ENCODE results near the gene EXT2. TPM values are rescaled to one million over a fixed set of nuclear protein-coding genes. Genes with fewer than 3 reads are reported as not detected.

The EXT2 gene
- total RNA-seq, 1 experiment from 2014 or later: 82.7 TPM

GRCh38 chr11:44267006-44267749 is 171.7 kb downstream of the EXT2 start:
- DNase-seq (ENCODE audit: low read depth): no peak

- DNase-seq (ENCODE audit: low read depth): no peak
These were observed 172.5 kb downstream of the EXT2 start for GRCh38 chr11:44267750-44268613.

GRCh38 chr11:44268614-44269080 is 173.2 kb downstream of the EXT2 start:
- DNase-seq (ENCODE audit: low read depth): no peak

GRCh38 chr11:44269369-44270351 is 174.2 kb downstream of the EXT2 start:
- no peak for DNase-seq (ENCODE audit: low read depth)

GRCh38 chr11:44270403-44271273 is 175.2 kb downstream of the EXT2 start:
- no peak for DNase-seq (ENCODE audit: low read depth)

- DNase-seq (ENCODE audit: low read depth): no peak
These were observed 175.8 kb downstream of the EXT2 start for GRCh38 chr11:44271286-44271685.

GRCh38 chr11:44274404-44274803 is 178.9 kb downstream of the EXT2 start:
- no peak for DNase-seq (ENCODE audit: low read depth)

- no peak for DNase-seq (ENCODE audit: low read depth)
These were observed 179.8 kb downstream of the EXT2 start for GRCh38 chr11:44275241-44275640.

GRCh38 chr11:44275961-44276550 is 180.6 kb downstream of the EXT2 start:
- no peak for DNase-seq (ENCODE audit: low read depth)

- DNase-seq (ENCODE audit: low read depth): no peak
These were observed 182.0 kb downstream of the EXT2 start for GRCh38 chr11:44277196-44278090.

GRCh38 chr11:44279483-44279882 is 184.0 kb downstream of the EXT2 start:
- no peak for DNase-seq (ENCODE audit: low read depth)

GRCh38 chr11:44280257-44280656 is 184.8 kb downstream of the EXT2 start:
- DNase-seq (ENCODE audit: low read depth): no peak

GRCh38 chr11:44281151-44281550 is 185.7 kb downstream of the EXT2 start:
- DNase-seq (ENCODE audit: low read depth): no peak

- no peak for DNase-seq (ENCODE audit: low read depth)
These were observed 187.1 kb downstream of the EXT2 start for GRCh38 chr11:44282620-44283019.

- no peak for DNase-seq (ENCODE audit: low read depth)
These were observed 190.3 kb downstream of the EXT2 start for GRCh38 chr11:44285756-44286155.

- DNase-seq (ENCODE audit: low read depth): peak; percentile 34
These were observed 190.9 kb downstream of the EXT2 start for GRCh38 chr11:44286268-44286880.

GRCh38 chr11:44286911-44287310 is 191.4 kb downstream of the EXT2 start:
- no peak for DNase-seq (ENCODE audit: low read depth)

GRCh38 chr11:44288133-44288526 is 192.7 kb downstream of the EXT2 start:
- DNase-seq (ENCODE audit: low read depth): no peak

GRCh38 chr11:44290208-44290607 is 194.7 kb downstream of the EXT2 start:
- no peak for DNase-seq (ENCODE audit: low read depth)
